MM.1S (cell line): ENCODE results near the gene NAMPT.

ENCODE experiments used
- EZH2 ChIP-seq: fragments of 300-600 bp; sonication (generic); optimal IDR thresholded peaks from 2 replicates; pipeline ENCODE3; 2017; ENCODE audit warnings: low read depth, mild to moderate bottlenecking, antibody characterized with exemption, low read length, mixed read lengths
- TF ChIP-seq, protein P1 (sequence below): fragments of 300-600 bp; sonication (generic); IDR thresholded peaks from 2 replicates; pipeline ENCODE4 v1.5.1; 2016; ENCODE audit warnings: antibody characterized with exemption, low read length, mixed read lengths

DNA sequence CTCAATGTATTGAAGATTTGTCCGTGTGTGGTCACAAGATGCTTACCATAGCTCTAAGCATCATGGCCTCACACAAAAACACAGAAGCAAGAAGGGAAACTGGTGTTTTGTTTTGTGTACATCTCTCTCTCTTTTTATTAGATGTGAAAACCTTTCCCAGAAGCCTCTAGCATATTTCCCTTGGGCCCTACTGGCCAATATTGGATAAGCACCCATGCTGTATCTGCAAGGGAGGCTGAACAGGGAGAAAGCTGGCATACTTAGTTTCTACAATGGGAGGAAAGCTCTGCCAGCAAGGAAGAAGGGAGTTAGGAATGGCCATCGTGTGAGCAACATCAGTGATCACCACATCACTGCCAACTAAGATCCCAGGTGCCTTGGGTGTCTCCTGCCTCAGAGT lies 9.6 kb upstream of the NAMPT start:
- TF ChIP-seq, protein P1, sequence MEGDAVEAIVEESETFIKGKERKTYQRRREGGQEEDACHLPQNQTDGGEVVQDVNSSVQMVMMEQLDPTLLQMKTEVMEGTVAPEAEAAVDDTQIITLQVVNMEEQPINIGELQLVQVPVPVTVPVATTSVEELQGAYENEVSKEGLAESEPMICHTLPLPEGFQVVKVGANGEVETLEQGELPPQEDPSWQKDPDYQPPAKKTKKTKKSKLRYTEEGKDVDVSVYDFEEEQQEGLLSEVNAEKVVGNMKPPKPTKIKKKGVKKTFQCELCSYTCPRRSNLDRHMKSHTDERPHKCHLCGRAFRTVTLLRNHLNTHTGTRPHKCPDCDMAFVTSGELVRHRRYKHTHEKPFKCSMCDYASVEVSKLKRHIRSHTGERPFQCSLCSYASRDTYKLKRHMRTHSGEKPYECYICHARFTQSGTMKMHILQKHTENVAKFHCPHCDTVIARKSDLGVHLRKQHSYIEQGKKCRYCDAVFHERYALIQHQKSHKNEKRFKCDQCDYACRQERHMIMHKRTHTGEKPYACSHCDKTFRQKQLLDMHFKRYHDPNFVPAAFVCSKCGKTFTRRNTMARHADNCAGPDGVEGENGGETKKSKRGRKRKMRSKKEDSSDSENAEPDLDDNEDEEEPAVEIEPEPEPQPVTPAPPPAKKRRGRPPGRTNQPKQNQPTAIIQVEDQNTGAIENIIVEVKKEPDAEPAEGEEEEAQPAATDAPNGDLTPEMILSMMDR, result peak; percentile 33
- TF ChIP-seq EZH2, result no peak
